Measurements from ENCODE around the gene RSPO1. TPM values are rescaled to one million over a fixed set of nuclear protein-coding genes. Genes with fewer than 3 reads are reported as not detected.

Gene RSPO1
- total RNA-seq, 3 donors from 2014 or later, result 0.12 to 1.7 (median 0.53) TPM

- no peaks in the 10 kb centered on the region for H3K4me1 ChIP-seq (ENCODE audit: low read depth)
- no peak overlapping the region for H3K4me3 ChIP-seq
- H3K9me3 ChIP-seq, result no peaks in the 10 kb centered on the region
- ATAC-seq (no peak), DNase-seq (no peak)
- H3K36me3 ChIP-seq (ENCODE audit: low read depth), result no peaks in the 10 kb centered on the region
- intact Hi-C loops (cut with DNase I, micrococcal nuclease), result no loop called here
- TF ChIP-seq CTCF (IDR thresholded peaks at IDR 0.05), result no peak
Observed at GRCh38 chr1:37650173-37650572, 15.5 kb upstream of the RSPO1 start.

- no peaks in the 10 kb centered on the region for H3K4me1 ChIP-seq (ENCODE audit: low read depth)
- H3K9me3 ChIP-seq, result no peaks in the 10 kb centered on the region
- no peaks in the 10 kb centered on the region for H3K36me3 ChIP-seq (ENCODE audit: low read depth)
- H3K4me3 ChIP-seq, result no peak overlapping the region
- ATAC-seq (no peak), DNase-seq (no peak)
- no peak for TF ChIP-seq CTCF (IDR thresholded peaks at IDR 0.05)
- intact Hi-C loops (cut with DNase I, micrococcal nuclease), result no loop called here
Observed at GRCh38 chr1:37647281-37647680, 12.6 kb upstream of the RSPO1 start.

GRCh38 chr1:37641059-37641458 lies 6.4 kb upstream of the RSPO1 start:
- Histone ChIP-seq H3K36me3 (ENCODE audit: low read depth) (no peaks in the 10 kb centered on the region), H3K9me3 (no peaks in the 10 kb centered on the region), H3K4me1 (ENCODE audit: low read depth) (no peaks in the 10 kb centered on the region), H3K4me3 (no peak overlapping the region)
- ATAC-seq (no peak), DNase-seq (no peak)
- intact Hi-C loops (cut with DNase I, micrococcal nuclease), result no loop called here
- no peak for TF ChIP-seq CTCF (IDR thresholded peaks at IDR 0.05)

- no peaks in the 10 kb centered on the region for H3K9me3 ChIP-seq
- H3K4me1 ChIP-seq (ENCODE audit: low read depth), result peaks cover 6% of the 10 kb centered on the region
- no peak overlapping the region for H3K4me3 ChIP-seq
- TF ChIP-seq CTCF (IDR thresholded peaks at IDR 0.05), result no peak
- intact Hi-C loops (cut with DNase I, micrococcal nuclease), result no loop called here
- no peak for ATAC-seq
- no peaks in the 10 kb centered on the region for H3K36me3 ChIP-seq (ENCODE audit: low read depth)
- no peak for DNase-seq
Observed at GRCh38 chr1:37636435-37636834, 1.7 kb upstream of the RSPO1 start.

GRCh38 chr1:37634992-37635902 lies 555 bp upstream of the RSPO1 start:
- ATAC-seq, result no peak
- Histone ChIP-seq H3K9me3 (no peaks in the 10 kb centered on the region), H3K36me3 (ENCODE audit: low read depth) (no peaks in the 10 kb centered on the region), H3K4me3 (no peak overlapping the region), H3K4me1 (ENCODE audit: low read depth) (peaks cover 6% of the 10 kb centered on the region)
- no peak for DNase-seq
- TF ChIP-seq CTCF (IDR thresholded peaks at IDR 0.05), result no peak
- intact Hi-C loops (cut with DNase I, micrococcal nuclease), result no loop called here

All from mucosa of descending colon (tissue), 3 donors.